D721Med (cell line): ENCODE data around the gene GSAP.

ENCODE experiments used
- DNase-seq: peaks from one replicate; pipeline ENCODE4 v3.0.0; 2011; ENCODE audit warnings: low spot score; ENCODE audit not compliant: insufficient read length
- FAIRE-seq: peaks from 2 replicates; lab custom pipeline; 2011; peaks lifted over from hg19 to GRCh38; lab: Jason Lieb, UNC
- TF ChIP-seq, protein P1 (sequence below): IDR thresholded peaks from 2 replicates; pipeline ENCODE4 v1.5.1; 2012; ENCODE audit warnings: mild to moderate bottlenecking, control low read depth; ENCODE audit not compliant: insufficient read depth; ENCODE audit errors: missing control alignments

The GSAP gene

DNA sequence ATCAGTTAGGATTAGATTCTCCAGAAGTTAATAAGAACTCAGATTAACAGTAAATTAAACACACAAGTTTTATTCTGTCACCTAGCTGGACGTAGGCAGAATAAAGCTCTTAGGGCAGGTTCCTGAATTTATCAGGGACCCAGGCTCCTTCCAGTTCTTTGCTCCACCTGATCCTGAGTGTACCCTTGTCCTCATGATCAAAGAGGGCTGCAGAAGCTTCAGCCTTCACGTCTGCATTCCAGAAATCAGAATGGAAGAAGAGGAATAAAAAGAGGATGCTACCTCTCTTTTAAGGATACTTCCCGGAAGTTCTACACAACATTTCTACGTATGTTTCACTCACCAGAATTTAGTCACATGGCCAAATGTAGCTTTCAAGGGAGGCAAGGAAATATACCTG is 1.7 kb upstream of the GSAP start:
- FAIRE-seq = no peak
- DNase-seq = no peak
- TF ChIP-seq, protein P1, sequence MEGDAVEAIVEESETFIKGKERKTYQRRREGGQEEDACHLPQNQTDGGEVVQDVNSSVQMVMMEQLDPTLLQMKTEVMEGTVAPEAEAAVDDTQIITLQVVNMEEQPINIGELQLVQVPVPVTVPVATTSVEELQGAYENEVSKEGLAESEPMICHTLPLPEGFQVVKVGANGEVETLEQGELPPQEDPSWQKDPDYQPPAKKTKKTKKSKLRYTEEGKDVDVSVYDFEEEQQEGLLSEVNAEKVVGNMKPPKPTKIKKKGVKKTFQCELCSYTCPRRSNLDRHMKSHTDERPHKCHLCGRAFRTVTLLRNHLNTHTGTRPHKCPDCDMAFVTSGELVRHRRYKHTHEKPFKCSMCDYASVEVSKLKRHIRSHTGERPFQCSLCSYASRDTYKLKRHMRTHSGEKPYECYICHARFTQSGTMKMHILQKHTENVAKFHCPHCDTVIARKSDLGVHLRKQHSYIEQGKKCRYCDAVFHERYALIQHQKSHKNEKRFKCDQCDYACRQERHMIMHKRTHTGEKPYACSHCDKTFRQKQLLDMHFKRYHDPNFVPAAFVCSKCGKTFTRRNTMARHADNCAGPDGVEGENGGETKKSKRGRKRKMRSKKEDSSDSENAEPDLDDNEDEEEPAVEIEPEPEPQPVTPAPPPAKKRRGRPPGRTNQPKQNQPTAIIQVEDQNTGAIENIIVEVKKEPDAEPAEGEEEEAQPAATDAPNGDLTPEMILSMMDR = no peak

DNA sequence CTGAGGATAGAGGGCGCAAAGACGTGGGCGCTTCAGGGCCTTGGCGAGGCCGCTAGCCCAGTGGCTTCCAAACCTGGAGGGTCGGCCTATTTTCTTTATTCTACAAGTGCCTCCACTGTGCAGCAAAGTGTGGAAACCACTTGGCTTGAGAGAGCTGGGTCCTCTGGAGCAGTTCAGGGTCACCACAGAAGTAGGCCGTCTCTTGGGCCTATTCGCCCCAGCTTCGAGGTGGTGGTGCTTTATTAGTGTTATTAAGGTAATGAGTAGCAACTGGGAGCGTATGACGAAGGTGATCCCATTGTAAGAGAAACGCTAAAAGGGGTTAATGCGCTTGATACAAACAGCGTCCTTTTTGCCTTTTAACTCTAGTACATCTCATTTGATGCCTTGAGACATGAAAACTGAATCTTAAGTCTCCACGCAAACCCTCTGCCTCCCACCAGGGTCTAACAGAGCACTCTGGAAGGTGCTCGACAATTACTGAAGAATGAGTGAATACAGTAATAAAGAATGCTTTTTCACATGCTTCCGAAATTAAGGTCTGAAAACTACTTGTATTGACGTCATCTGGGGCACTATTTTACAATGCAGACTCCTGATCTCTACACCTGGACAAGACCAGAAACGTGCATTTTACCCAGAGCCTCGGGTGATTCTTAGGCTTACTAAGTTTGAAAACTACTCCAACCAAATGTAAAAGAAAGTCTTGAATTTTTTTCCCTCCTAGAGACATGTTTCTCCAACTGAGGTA is 647 bp upstream of the GSAP start:
- TF ChIP-seq, protein P1 = no peak
- FAIRE-seq (no peak), DNase-seq (peak; percentile 28)

DNA sequence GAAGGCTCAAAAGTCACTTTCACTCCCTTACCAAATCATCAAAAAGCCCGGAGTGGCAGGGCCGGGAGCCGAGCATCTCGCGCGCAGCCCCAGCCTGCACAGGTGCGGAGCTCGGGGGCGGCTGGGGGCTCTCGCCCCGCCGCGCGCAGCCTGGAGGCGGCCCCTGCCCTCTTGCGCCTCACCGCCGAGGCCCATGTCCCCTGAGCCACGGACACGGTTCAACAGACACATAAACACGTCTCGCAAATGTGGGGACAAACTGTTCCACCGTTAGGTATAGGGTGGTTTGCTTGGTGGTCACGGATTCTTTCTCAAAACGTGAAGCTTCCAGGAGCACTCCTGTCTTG is 700 bp downstream of the GSAP start:
- FAIRE-seq (no peak), DNase-seq (no peak)
- TF ChIP-seq, protein P1 = no peak

DNA sequence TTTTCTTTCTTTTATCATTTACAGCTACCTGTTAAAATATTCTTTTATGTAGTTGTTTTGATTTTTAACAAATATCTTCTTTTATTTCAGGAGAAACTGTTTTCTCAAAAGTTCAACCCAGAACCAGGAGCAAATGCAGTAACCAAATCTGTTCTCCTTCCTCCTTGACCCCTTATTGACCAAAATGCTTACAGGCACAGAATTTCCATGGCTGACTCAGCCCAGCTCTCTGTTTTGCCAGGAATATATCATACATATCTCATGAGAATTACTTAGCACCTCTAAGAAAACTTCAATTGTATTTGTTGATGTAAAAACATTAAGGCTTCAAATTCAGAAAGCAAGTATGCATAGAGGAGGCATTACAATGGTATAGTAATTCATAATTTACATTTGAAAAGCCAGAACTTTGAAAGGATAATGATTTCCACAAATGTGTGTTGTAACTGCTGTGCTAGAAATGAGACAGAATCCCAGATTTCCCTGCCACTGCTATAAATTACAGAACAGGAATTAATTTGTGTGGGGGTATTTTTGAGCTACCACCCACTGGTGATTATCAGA is 2.2 kb downstream of the GSAP start:
- DNase-seq (no peak), FAIRE-seq (no peak)
- TF ChIP-seq, protein P1 = no peak

DNA sequence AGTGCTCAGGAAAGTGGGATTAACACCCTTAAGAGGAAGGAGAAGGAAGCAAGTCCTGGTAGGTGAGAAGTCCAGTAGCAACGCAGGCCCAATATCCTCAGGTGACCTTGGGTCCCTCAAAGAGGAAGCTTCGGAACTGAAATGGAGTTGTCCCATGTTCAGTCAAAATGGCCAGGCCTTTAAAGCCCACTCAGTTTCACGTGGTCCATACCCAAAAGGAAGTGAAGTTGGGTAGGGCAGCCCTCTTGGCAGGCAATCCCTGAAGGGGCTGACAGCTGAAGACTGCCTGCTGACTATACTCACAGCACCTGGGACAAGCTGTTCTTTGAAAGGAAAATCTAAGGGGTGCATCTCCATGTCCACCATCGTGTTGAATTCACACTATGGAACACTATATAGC is 3.0 kb downstream of the GSAP start:
- DNase-seq (no peak), FAIRE-seq (no peak)
- TF ChIP-seq, protein P1 = no peak

DNA sequence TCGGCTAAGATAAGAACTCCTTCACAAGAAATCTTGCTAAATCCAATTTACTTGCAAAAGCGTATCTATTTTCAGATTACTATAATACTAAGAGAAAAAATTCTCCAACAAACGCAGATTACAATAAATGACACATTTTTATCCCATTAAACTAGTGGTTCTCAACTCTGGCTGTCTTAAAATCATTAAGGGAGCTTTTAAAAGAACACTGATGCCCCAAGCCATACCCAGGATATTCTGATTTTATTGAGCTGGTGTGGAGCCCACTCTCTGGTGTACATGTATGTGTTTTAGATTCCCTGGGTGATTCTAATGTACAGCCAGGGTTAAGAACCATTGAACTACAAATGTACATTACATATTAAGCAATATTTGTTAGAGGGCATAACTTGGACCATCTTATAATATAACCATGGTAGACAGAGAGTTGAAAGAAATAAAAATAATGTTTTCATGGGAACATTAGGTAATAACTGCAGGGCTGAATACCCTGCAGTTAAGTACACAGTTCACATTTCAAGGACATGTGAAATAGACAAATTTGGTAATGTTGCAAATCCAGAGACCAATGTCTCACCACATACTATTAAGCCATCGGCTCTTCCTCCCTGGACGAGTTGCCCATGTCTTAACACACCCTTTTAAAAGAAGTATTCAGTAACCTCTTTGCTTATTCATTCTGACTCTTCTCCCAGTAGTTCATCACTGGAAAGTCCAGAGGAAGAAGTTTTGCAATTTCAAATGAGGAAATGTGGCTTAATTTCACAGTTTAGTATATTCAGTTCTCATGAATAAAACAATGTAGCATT is 6.2 kb downstream of the GSAP start:
- FAIRE-seq (no peak), DNase-seq (no peak)
- TF ChIP-seq, protein P1 = no peak
